Endodermal cell (in vitro differentiated cells): ENCODE data around the gene MAST2. TPM values are rescaled to one million over a fixed set of nuclear protein-coding genes. Genes with fewer than 3 reads are reported as not detected.

Source experiments
- DNase-seq: peaks from one replicate; pipeline ENCODE4 v3.0.0-alpha.2; 2017
- H3K27ac ChIP-seq: 2 replicates; pipeline ENCODE4 v1.5.1; 2013; ENCODE audit warnings: mild to moderate bottlenecking, low read depth, low read length, moderate library complexity
- H3K27me3 ChIP-seq: 2 replicates; pipeline ENCODE4 v1.6.1; 2013; ENCODE audit warnings: mild to moderate bottlenecking, low read length, moderate library complexity; ENCODE audit not compliant: insufficient read depth, control insufficient read depth, poor library complexity, severe bottlenecking
- H3K36me3 ChIP-seq: 2 replicates; pipeline ENCODE4 v1.7.0; 2013; ENCODE audit warnings: mild to moderate bottlenecking, low read length, moderate library complexity; ENCODE audit not compliant: control insufficient read depth, insufficient read depth
- H3K4me1 ChIP-seq: one replicate; pipeline ENCODE4 v1.7.0; 2013; ENCODE audit warnings: low read length; ENCODE audit not compliant: control insufficient read depth, insufficient read depth
- H3K4me3 ChIP-seq: 2 replicates; pipeline ENCODE4 v1.5.1; 2013; ENCODE audit warnings: mild to moderate bottlenecking, low read length, moderate library complexity
- H3K9ac ChIP-seq: 2 replicates; pipeline ENCODE4 v1.6.1; 2013; ENCODE audit warnings: mild to moderate bottlenecking, low read length, moderate library complexity; ENCODE audit not compliant: poor library complexity, severe bottlenecking; ENCODE audit errors: extremely low read depth
- H3K9me3 ChIP-seq: 2 replicates; pipeline ENCODE4 v1.6.1; 2013; ENCODE audit warnings: mild to moderate bottlenecking, low read length, moderate library complexity; ENCODE audit not compliant: control insufficient read depth
- H3K27ac Mint-ChIP-seq: 2 replicates; pipeline ENCODE4 v1.8.0; 2020; ENCODE audit warnings: mixed read lengths
- H3K27me3 Mint-ChIP-seq: 2 replicates; pipeline ENCODE4 v1.8.0; 2021; ENCODE audit warnings: mild to moderate bottlenecking, mixed read lengths; ENCODE audit not compliant: insufficient read depth
- H3K36me3 Mint-ChIP-seq: 2 replicates; pipeline ENCODE4 v1.8.0; 2020; ENCODE audit warnings: low read depth, mixed read lengths
- H3K4me1 Mint-ChIP-seq: 2 replicates; pipeline ENCODE4 v1.8.0; 2020; ENCODE audit warnings: mixed read lengths
- H3K4me3 Mint-ChIP-seq: 2 replicates; pipeline ENCODE4 v1.8.0; 2020; ENCODE audit warnings: mild to moderate bottlenecking, moderate library complexity, mixed read lengths
- H3K9me3 Mint-ChIP-seq: 2 replicates; pipeline ENCODE4 v1.8.0; 2020; ENCODE audit warnings: mild to moderate bottlenecking, mixed read lengths
- CTCF ChIP-seq: fragments of 200-600 bp; sonication (generic); conservative IDR thresholded peaks from 2 replicates; pipeline ENCODE4 v1.5.0; 2021; ENCODE audit warnings: antibody characterized with exemption, mild to moderate bottlenecking
- WGBS, 2 experiments: methylation state at CpG; one replicate each; pipeline versions ENCODE4 v1.1.5 to v1.1.7; 2013; ENCODE audit warnings: missing lambda C conversion rate in 2 of 2, mixed read lengths in 1 of 2; ENCODE audit not compliant: insufficient coverage in 1 of 2, insufficient read length in 1 of 2; 5-methylcytosine and 5-hydroxymethylcytosine counted together
- total RNA-seq, 2 donors: library from RNA; stranded (reverse); fragmentation: NEBNext Ultra II Directional in 1 of 2; extraction: Animal tissue kit (Norgen Biotek cat#: 25700) in 1 of 2; gene quantifications; 2 replicates in 1 of 2; 3 replicates in 1 of 2; pipeline ENCODE4 v1.2.1, GENCODE V29; 2021

Gene MAST2
- total RNA-seq, 2 donors from 2014 or later, result 46.3 to 60.7 TPM

- Mint-ChIP-seq H3K36me3 (peaks cover 70% of the 10 kb centered on the region), H3K27me3 (no peaks in the 10 kb centered on the region), H3K4me3 (no peak overlapping the region), H3K27ac (no peak overlapping the region), H3K4me1 (peaks cover 16% of the 10 kb centered on the region), H3K9me3 (peaks cover 2% of the 10 kb centered on the region)
- Histone ChIP-seq H3K4me3 (no peak overlapping the region), H3K27me3 (no peaks in the 10 kb centered on the region), H3K4me1 (peaks cover 3% of the 10 kb centered on the region), H3K36me3 (peaks cover 56% of the 10 kb centered on the region), H3K9ac (no peak overlapping the region), H3K27ac (no peak overlapping the region), H3K9me3 (peaks cover 5% of the 10 kb centered on the region)
- WGBS, 2 experiments, result 86 to 96% methylated on average over 3 to 7 of the region's 7 CpGs
- DNase-seq, result peak; percentile 9
- TF ChIP-seq CTCF, result no peak
Measured at GRCh38 chr1:46011121-46011695, 207.8 kb downstream of the MAST2 start.

GRCh38 chr1:46012236-46012635, 208.8 kb downstream of the MAST2 start:
- no peak overlapping the region for H3K4me3 ChIP-seq
- Mint-ChIP-seq H3K4me1 (peaks cover 15% of the 10 kb centered on the region), H3K9me3 (peaks cover 2% of the 10 kb centered on the region), H3K36me3 (peaks cover 62% of the 10 kb centered on the region), H3K4me3 (no peak overlapping the region), H3K27ac (no peak overlapping the region), H3K27me3 (no peaks in the 10 kb centered on the region)
- peaks cover 5% of the 10 kb centered on the region for H3K9me3 ChIP-seq
- 78 to 91% methylated on average over 1 of the region's 1 CpG for WGBS, 2 experiments
- H3K36me3 ChIP-seq, result peaks cover 46% of the 10 kb centered on the region
- no peak for TF ChIP-seq CTCF
- no peak overlapping the region for H3K9ac ChIP-seq
- peaks cover 3% of the 10 kb centered on the region for H3K4me1 ChIP-seq
- H3K27ac ChIP-seq, result no peak overlapping the region
- no peaks in the 10 kb centered on the region for H3K27me3 ChIP-seq
- DNase-seq, result no peak

- Mint-ChIP-seq H3K4me1 (peaks cover 8% of the 10 kb centered on the region), H3K9me3 (peaks cover 2% of the 10 kb centered on the region), H3K36me3 (peaks cover 50% of the 10 kb centered on the region), H3K4me3 (no peak overlapping the region), H3K27ac (no peak overlapping the region), H3K27me3 (no peaks in the 10 kb centered on the region)
- no peak overlapping the region for H3K27ac ChIP-seq
- peaks cover 5% of the 10 kb centered on the region for H3K9me3 ChIP-seq
- no peak for DNase-seq
- WGBS, 2 experiments, result 92 to 100% methylated on average over 2 of the region's 3 CpGs
- no peak for TF ChIP-seq CTCF
- no peak overlapping the region for H3K4me3 ChIP-seq
- no peak overlapping the region for H3K9ac ChIP-seq
- peaks cover 3% of the 10 kb centered on the region for H3K4me1 ChIP-seq
- H3K27me3 ChIP-seq, result no peaks in the 10 kb centered on the region
- H3K36me3 ChIP-seq, result peaks cover 39% of the 10 kb centered on the region
Measured at GRCh38 chr1:46013581-46013980, 210.2 kb downstream of the MAST2 start.
